SU-DHL-6 (cell line): Measurements from ENCODE around the gene WWP2.

Source experiments
- EZH2phosphoT487 ChIP-seq: fragments of 200-600 bp; sonication (generic), shearing (Covaris generic); conservative IDR thresholded peaks from 2 replicates; pipeline ENCODE4 v1.6.1; 2018; ENCODE audit warnings: mild to moderate bottlenecking, antibody characterized with exemption, low read length, moderate library complexity, mixed read lengths
- TF ChIP-seq, protein P1 (sequence below): fragments of 200-600 bp; sonication (generic); IDR thresholded peaks from one replicate; pipeline ENCODE4 v1.5.1; 2017; ENCODE audit warnings: antibody characterized with exemption, mild to moderate bottlenecking, low read length, moderate library complexity; ENCODE audit not compliant: insufficient read depth, poor library complexity, severe bottlenecking

DNA sequence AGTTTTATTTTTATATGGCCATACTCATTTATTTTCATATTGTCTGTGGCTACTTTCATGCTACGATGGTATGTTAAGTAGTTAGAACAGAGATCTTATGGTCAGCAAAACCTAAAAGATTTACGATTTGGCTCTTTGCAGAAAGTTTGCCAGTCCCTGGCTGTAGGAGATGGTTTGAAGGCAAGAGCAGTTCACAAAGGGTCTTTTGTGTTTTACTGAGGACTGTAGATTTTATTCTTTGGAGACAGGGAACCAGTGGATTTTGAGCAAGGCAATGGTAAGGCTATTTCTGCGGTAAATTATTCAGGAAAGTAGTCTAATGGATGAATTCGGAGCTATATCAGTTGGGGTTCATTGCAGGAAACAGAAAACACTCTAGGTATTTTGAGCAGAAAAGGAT, 90.7 kb downstream of the WWP2 start:
- TF ChIP-seq, protein P1, sequence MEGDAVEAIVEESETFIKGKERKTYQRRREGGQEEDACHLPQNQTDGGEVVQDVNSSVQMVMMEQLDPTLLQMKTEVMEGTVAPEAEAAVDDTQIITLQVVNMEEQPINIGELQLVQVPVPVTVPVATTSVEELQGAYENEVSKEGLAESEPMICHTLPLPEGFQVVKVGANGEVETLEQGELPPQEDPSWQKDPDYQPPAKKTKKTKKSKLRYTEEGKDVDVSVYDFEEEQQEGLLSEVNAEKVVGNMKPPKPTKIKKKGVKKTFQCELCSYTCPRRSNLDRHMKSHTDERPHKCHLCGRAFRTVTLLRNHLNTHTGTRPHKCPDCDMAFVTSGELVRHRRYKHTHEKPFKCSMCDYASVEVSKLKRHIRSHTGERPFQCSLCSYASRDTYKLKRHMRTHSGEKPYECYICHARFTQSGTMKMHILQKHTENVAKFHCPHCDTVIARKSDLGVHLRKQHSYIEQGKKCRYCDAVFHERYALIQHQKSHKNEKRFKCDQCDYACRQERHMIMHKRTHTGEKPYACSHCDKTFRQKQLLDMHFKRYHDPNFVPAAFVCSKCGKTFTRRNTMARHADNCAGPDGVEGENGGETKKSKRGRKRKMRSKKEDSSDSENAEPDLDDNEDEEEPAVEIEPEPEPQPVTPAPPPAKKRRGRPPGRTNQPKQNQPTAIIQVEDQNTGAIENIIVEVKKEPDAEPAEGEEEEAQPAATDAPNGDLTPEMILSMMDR: no peak
- no peak for TF ChIP-seq EZH2phosphoT487
